ENCODE measurements around the gene PDSS2. TPM values are rescaled to one million over a fixed set of nuclear protein-coding genes. Genes with fewer than 3 reads are reported as not detected.

The PDSS2 gene
- total and polyA plus RNA-seq, 7 donors: 9.4 to 18.5 (median 11.1) TPM

- H3K36me3 ChIP-seq: no peaks in the 10 kb centered on the region
- H3K9me3 ChIP-seq: no peaks in the 10 kb centered on the region
- H3K27ac ChIP-seq: no peak overlapping the region
- intact Hi-C loops (cut with DNase I): no loop called here
- no peaks in the 10 kb centered on the region for H3K27me3 ChIP-seq
- H3K4me1 ChIP-seq: peaks cover 0 to 3% (median 0%) of the 10 kb centered on the region in 4 donors
- H3K4me3 ChIP-seq: no peak overlapping the region
- DNase-seq: no peak
- no peak for TF ChIP-seq EP300 (IDR thresholded peaks at IDR 0.05)
- no peak for TF ChIP-seq POLR2AphosphoS5 (IDR thresholded peaks at IDR 0.05)
- TF ChIP-seq CTCF (IDR thresholded peaks at IDR 0.05): no peak
- TF ChIP-seq POLR2A (IDR thresholded peaks at IDR 0.05): no peak
Observed at GRCh38 chr6:107217248-107217647, 242.1 kb downstream of the PDSS2 start.

- Histone ChIP-seq H3K27ac (no peak overlapping the region), H3K4me3 (no peak overlapping the region), H3K4me1 (peaks cover 0 to 3% (median 0%) of the 10 kb centered on the region in 4 donors), H3K36me3 (no peaks in the 10 kb centered on the region), H3K27me3 (no peaks in the 10 kb centered on the region), H3K9me3 (no peaks in the 10 kb centered on the region)
- 80 to 81% methylated on average over 8 of the region's 8 CpGs for WGBS, 2 donors
- TF ChIP-seq POLR2A (IDR thresholded peaks at IDR 0.05) (no peak), CTCF (IDR thresholded peaks at IDR 0.05) (no peak), POLR2AphosphoS5 (IDR thresholded peaks at IDR 0.05) (no peak), EP300 (IDR thresholded peaks at IDR 0.05) (no peak)
- intact Hi-C loops (cut with DNase I): no loop called here
- DNase-seq: no peak
Observed at GRCh38 chr6:107216197-107216933, 243.0 kb downstream of the PDSS2 start.

GRCh38 chr6:107215334-107215733, 244.0 kb downstream of the PDSS2 start:
- Histone ChIP-seq H3K4me3 (no peak overlapping the region), H3K36me3 (no peaks in the 10 kb centered on the region), H3K27ac (no peak overlapping the region), H3K27me3 (no peaks in the 10 kb centered on the region), H3K4me1 (peaks cover 0 to 3% (median 0%) of the 10 kb centered on the region in 4 donors), H3K9me3 (no peaks in the 10 kb centered on the region)
- 94 to 98% methylated on average over 1 of the region's 1 CpG for WGBS, 2 donors
- no peak for TF ChIP-seq POLR2A (IDR thresholded peaks at IDR 0.05)
- no peak for DNase-seq
- intact Hi-C loops (cut with DNase I): no loop called here

GRCh38 chr6:107214655-107215054, 244.7 kb downstream of the PDSS2 start:
- Histone ChIP-seq H3K9me3 (no peaks in the 10 kb centered on the region), H3K4me3 (no peak overlapping the region), H3K4me1 (peaks cover 0 to 3% (median 0%) of the 10 kb centered on the region in 4 donors), H3K27me3 (no peaks in the 10 kb centered on the region), H3K27ac (no peak overlapping the region), H3K36me3 (no peaks in the 10 kb centered on the region)
- intact Hi-C loops (cut with DNase I): no loop called here
- no peak for TF ChIP-seq POLR2AphosphoS5 (IDR thresholded peaks at IDR 0.05)
- no peak for TF ChIP-seq CTCF (IDR thresholded peaks at IDR 0.05)
- TF ChIP-seq EP300 (IDR thresholded peaks at IDR 0.05): no peak
- TF ChIP-seq POLR2A (IDR thresholded peaks at IDR 0.05): no peak
- no peak for DNase-seq

- WGBS, 2 donors: 87 to 93% methylated on average over 8 of the region's 8 CpGs
- intact Hi-C loops (cut with DNase I): no loop called here
- no peak overlapping the region for H3K4me3 ChIP-seq
- peaks cover 0 to 3% (median 0%) of the 10 kb centered on the region in 4 donors for H3K36me3 ChIP-seq
- H3K27me3 ChIP-seq: no peaks in the 10 kb centered on the region
- no peaks in the 10 kb centered on the region for H3K4me1 ChIP-seq
- TF ChIP-seq POLR2A (IDR thresholded peaks at IDR 0.05) (no peak), EP300 (IDR thresholded peaks at IDR 0.05) (no peak), CTCF (IDR thresholded peaks at IDR 0.05) (no peak), POLR2AphosphoS5 (IDR thresholded peaks at IDR 0.05) (no peak)
- H3K9me3 ChIP-seq: no peaks in the 10 kb centered on the region
- no peak for DNase-seq
- H3K27ac ChIP-seq: no peak overlapping the region
Observed at GRCh38 chr6:107209406-107210305, 249.7 kb downstream of the PDSS2 start.
